HepG2 (cell line): ENCODE results near the gene SLCO4A1. TPM values are rescaled to one million over a fixed set of nuclear protein-coding genes. Genes with fewer than 3 reads are reported as not detected.

Experiments used
- ATAC-seq: fragments of 200-7000 bp; cut with Tn5 transposase; 3 replicates; pipeline ENCODE4 v1.9.1; 2020; ENCODE audit warnings: mild to moderate bottlenecking, moderate library complexity
- BruUV-seq: library from RNA; stranded (reverse); fragments of 400-500 nt; replicated peaks from 2 replicates; lab custom pipeline; 2021; lab: Mats Ljungman, UMichigan
- CTCF ChIA-PET: fragments of 300-600 bp; formaldehyde crosslinking; extraction: SDS; loops from one replicate; lab custom pipeline; 2021; ENCODE audit warnings: low total read pairs, inconsistent platforms, low intra/inter-chr PET ratio; lab: Yijun Ruan, JAX
- POLR2A ChIA-PET: fragments of 350-600 bp; sonication (Branson Sonifier 250); formaldehyde crosslinking; loops from one replicate; lab custom pipeline; 2020; ENCODE audit warnings: antibody characterized with exemption, inconsistent platforms; lab: Yijun Ruan, JAX
- DNase-seq: peaks from one replicate; pipeline ENCODE4 v3.0.0-alpha.2; 2015; ENCODE audit warnings: low spot score
- FAIRE-seq: peaks from 3 replicates; lab custom pipeline; 2011; peaks lifted over from hg19 to GRCh38; lab: Jason Lieb, UNC
- H2AFZ ChIP-seq: one replicate; pipeline ENCODE4 v1.6.1; 2011; ENCODE audit warnings: low read length, inconsistent platforms
- H3K27ac ChIP-seq: fragments of 300-600 bp; 3 replicates; pipeline ENCODE4 v1.8.0; 2011; ENCODE audit warnings: mixed run types, mild to moderate bottlenecking, mixed read lengths, low read length, inconsistent platforms; ENCODE audit not compliant: insufficient read depth; ENCODE audit errors: extremely low read length
- H3K27me3 ChIP-seq, 2 experiments: fragments of 200-600 bp in 1 of 2; 2 replicates in 1 of 2; 3 replicates in 1 of 2; pipeline versions ENCODE4 v1.6.0 to v1.8.0; 2011; ENCODE audit warnings: low read length in 2 of 2, mild to moderate bottlenecking in 2 of 2, moderate library complexity in 2 of 2, inconsistent platforms in 1 of 2; ENCODE audit not compliant: insufficient read depth in 2 of 2, control insufficient read depth in 1 of 2
- H3K36me3 ChIP-seq, 2 experiments: fragments of 200-600 bp in 1 of 2; replicated peaks in 1 of 2; 2 replicates in 1 of 2; 3 replicates in 1 of 2; pipeline versions ENCODE4 v1.5.1 to v1.8.0; 2011; ENCODE audit warnings: low read length in 2 of 2, inconsistent platforms in 1 of 2; ENCODE audit not compliant: insufficient read depth in 2 of 2, control insufficient read depth in 1 of 2
- H3K4me1 ChIP-seq: 2 replicates; pipeline ENCODE4 v1.5.1; 2012; ENCODE audit warnings: low read length, inconsistent platforms; ENCODE audit not compliant: insufficient read depth
- H3K4me2 ChIP-seq: 2 replicates; pipeline ENCODE4 v1.6.0; 2011; ENCODE audit warnings: low read depth, low read length, inconsistent platforms
- H3K4me3 ChIP-seq, 3 experiments: fragments of 200-600 bp in 1 of 3; sonication (generic), shearing (Covaris generic) in 1 of 3; replicated peaks in 1 of 3; 2 replicates each; pipeline ENCODE4 v1.5.1; 2011 to 2016; ENCODE audit warnings: low read length in 3 of 3, inconsistent platforms in 2 of 3, low read depth in 2 of 3, mild to moderate bottlenecking in 2 of 3, control low read depth in 1 of 3, mixed read lengths in 1 of 3; ENCODE audit not compliant: insufficient read depth in 1 of 3
- H3K79me2 ChIP-seq: one replicate; pipeline ENCODE4 v1.6.1; 2011; ENCODE audit warnings: low read length, inconsistent platforms; ENCODE audit not compliant: insufficient read depth
- H3K9ac ChIP-seq: 2 replicates; pipeline ENCODE4 v1.6.0; 2011; ENCODE audit warnings: mild to moderate bottlenecking, low read depth, low read length, inconsistent platforms; ENCODE audit not compliant: insufficient read depth
- H3K9me3 ChIP-seq: 2 replicates; pipeline ENCODE4 v1.5.1; 2012; ENCODE audit warnings: mild to moderate bottlenecking, low read length
- H4K20me1 ChIP-seq: 2 replicates; pipeline ENCODE4 v1.6.0; 2011; ENCODE audit warnings: inconsistent platforms, mild to moderate bottlenecking, low read length, moderate library complexity; ENCODE audit not compliant: insufficient read depth
- AGO2 ChIP-seq: fragments of 200-400 bp; formaldehyde crosslinking; optimal IDR thresholded peaks from 2 replicates; pipeline ENCODE3; 2017; ENCODE audit warnings: mild to moderate bottlenecking, low read depth, low read length, moderate library complexity
- FOSL1 ChIP-seq: sonication (generic); formaldehyde crosslinking; IDR thresholded peaks from 2 replicates; pipeline ENCODE4 v1.9.0; 2021; ENCODE audit warnings: missing genetic modification reagents, borderline replicate concordance
- FOSL2 ChIP-seq: sonication (generic); formaldehyde crosslinking; IDR thresholded peaks from 2 replicates; pipeline ENCODE4 v1.4.0; 2020; ENCODE audit warnings: missing genetic modification reagents
- KDM4B ChIP-seq: sonication (generic); formaldehyde crosslinking; IDR thresholded peaks from 2 replicates; pipeline ENCODE4 v1.4.0; 2020; ENCODE audit warnings: missing genetic modification reagents
- MNT ChIP-seq: fragments of 450-650 bp; IDR thresholded peaks from 2 replicates; pipeline ENCODE4 v1.6.1; 2016
- SMC3 ChIP-seq: IDR thresholded peaks from 2 replicates; pipeline ENCODE4 v1.6.1; 2011; ENCODE audit warnings: low read length, improper control_type of control experiment
- STAG1 ChIP-seq: sonication (generic); formaldehyde crosslinking; IDR thresholded peaks from 2 replicates; pipeline ENCODE4 v1.4.0; 2020; ENCODE audit warnings: missing genetic modification reagents
- WGBS: methylation state at CpG from one replicate; pipeline ENCODE4 v1.1.6; 2017; ENCODE audit warnings: low lambda C conversion rate; 5-methylcytosine and 5-hydroxymethylcytosine counted together
- in situ Hi-C: cut with HindIII; loops from 2 replicates; pipeline ENCODE4 v1.10.0; 2017; ENCODE audit warnings: low pct_unique_long_range_greater_than_20kb; ENCODE audit not compliant: extremely low pct_ligation_motif_present
- intact Hi-C: fragments of 100-400 bp; cut with micrococcal nuclease; formaldehyde crosslinking; loops from one replicate; pipeline ENCODE4 v1.10.0; 2022; ENCODE audit not compliant: unreplicated experiment
- polyA plus RNA-seq, 8 experiments: library from polyadenylated mRNA; depleted of rRNA in 3 of 8; stranded (reverse) in 7 of 8; unstranded in 1 of 8; fragments of >200 nt; fragmentation: Illumina TruSeq in 4 of 8; extraction: Trizol in 4 of 8; gene quantifications; 2 replicates each; pipeline versions ENCODE4 v1.2.1 to v1.2.3, GENCODE V29; 2011 to 2016; ENCODE audit warnings: low read depth in 4 of 8, missing spikeins in 1 of 8, mixed read lengths in 1 of 8; ENCODE audit not compliant: insufficient read depth in 1 of 8
- total RNA-seq, 5 experiments: library from RNA; depleted of rRNA; stranded (reverse); fragments of >200 nt; fragmentation: Illumina TruSeq; extraction: Trizol; gene quantifications; 2 replicates each; pipeline ENCODE4 v1.2.3, GENCODE V29; 2016; ENCODE audit warnings: low read depth in 1 of 5

SLCO4A1 gene
- total and polyA plus RNA-seq, 2 of the 13 experiments (the other 11 are each of a cell fraction or from before 2014, with no cell fraction given): 55.5 to 112 TPM

DNA sequence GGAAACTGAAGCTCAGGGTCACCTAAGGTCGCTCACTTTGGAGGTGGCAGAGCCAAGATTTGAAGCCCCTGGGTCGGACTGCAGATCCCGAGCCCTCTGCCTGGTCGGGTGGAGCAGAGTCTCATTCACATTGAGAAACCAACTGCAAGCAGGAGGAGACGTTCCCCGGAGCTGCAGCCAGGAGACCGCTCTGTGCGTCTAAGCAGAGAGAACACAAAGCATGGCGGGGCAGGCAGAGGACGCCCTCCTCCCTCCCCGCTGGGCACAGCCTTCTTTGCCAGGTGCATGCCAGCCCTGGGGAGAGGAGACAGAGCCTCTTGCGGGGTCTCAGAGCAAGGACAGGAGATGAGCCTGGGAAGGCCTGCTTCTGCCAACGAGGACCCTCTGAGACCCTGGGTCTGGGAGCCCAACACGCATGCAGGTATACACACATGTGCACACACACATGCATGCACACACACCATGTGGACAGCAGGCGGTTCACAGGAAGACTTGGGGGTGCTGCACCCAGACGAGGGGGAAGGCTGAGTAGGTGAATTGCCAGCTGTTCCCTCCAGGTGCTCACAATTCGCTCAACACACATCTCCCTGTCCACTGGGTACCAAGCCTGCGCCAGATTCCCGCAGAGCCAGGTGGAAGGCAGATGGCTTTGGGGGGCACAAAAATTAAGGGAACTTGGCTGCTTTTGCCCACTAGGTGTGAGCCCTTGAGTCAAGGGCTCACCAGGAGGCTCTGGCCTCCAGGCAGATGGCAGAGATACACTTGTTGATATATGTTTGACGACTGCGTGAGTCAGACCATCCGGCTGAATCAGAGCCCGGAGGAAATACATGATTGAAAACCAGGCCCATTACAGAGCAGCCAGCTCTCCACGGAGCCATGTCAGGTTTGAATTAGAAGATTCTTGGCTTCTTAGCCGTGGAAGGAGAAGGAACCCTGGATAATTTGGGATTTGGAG, 60.9 kb downstream of the SLCO4A1 start:
- ATAC-seq (peak; percentile 13; the same call in 1 of the 3 replicates), FAIRE-seq (no peak), DNase-seq (peak; percentile 48)
- Histone ChIP-seq H3K4me3 (no peak overlapping the region), H3K9me3 (no peaks in the 10 kb centered on the region), H3K27ac (no peak overlapping the region), H3K27me3 (peaks cover 42 to 99% of the 10 kb centered on the region in 2 experiments), H2AFZ (no peak overlapping the region), H3K79me2 (no peaks in the 10 kb centered on the region), H3K4me2 (no peak overlapping the region), H4K20me1 (no peaks in the 10 kb centered on the region; the same call in 1 of the 2 replicates), H3K9ac (no peak overlapping the region), H3K36me3 (no peaks in the 10 kb centered on the region), H3K4me1 (peaks cover 8% of the 10 kb centered on the region; the same call in 1 of the 2 replicates)
- TF ChIP-seq FOSL1 (CRISPR knock-in tag) (0 out of 2 replicates have a peak, but pooled peaks have one; percentile 22), SMC3 (peak; percentile 7; the same call in 1 of the 2 replicates), STAG1 (peak; percentile 31; the same call in 1 of the 2 replicates), MNT (peak; percentile 96), AGO2 (no peak), FOSL2 (CRISPR knock-in tag) (peak; percentile 64), KDM4B (CRISPR knock-in tag) (no peak)
- in situ Hi-C loops: no loop called here
- BruUV-seq: no TSS peak
- intact Hi-C loops: no loop called here
- CTCF ChIA-PET: no interaction called here
- WGBS: 27% methylated on average over 25 of the region's 25 CpGs
- POLR2A ChIA-PET: no interaction called here
